H9 (cell line): Measurements from ENCODE around the gene PMPCB. TPM values are rescaled to one million over a fixed set of nuclear protein-coding genes. Genes with fewer than 3 reads are reported as not detected.
"Not testable (repeated sequence)": the region's sequence is repeated elsewhere in the genome, so short reads cannot be mapped to it uniquely, and the experiment has no call there.

ENCODE experiments used
- DNase-seq: peaks from one replicate; pipeline ENCODE4 v3.0.0-alpha.2; 2017
- H2AFZ ChIP-seq: one replicate; pipeline ENCODE4 v1.6.1; 2013; ENCODE audit warnings: mild to moderate bottlenecking, low read length, control low read depth, moderate library complexity
- H2AK5ac ChIP-seq: 2 replicates; pipeline ENCODE4 v1.6.1; 2013; ENCODE audit warnings: low read length, control low read depth, mixed read lengths; ENCODE audit not compliant: insufficient read length
- H2BK120ac ChIP-seq: one replicate; pipeline ENCODE4 v1.6.1; 2013; ENCODE audit warnings: low read depth, mild to moderate bottlenecking, low read length, control low read depth, inconsistent platforms; ENCODE audit not compliant: poor library complexity, severe bottlenecking
- H2BK12ac ChIP-seq: 2 replicates; pipeline ENCODE4 v1.6.1; 2013; ENCODE audit warnings: low read length, control low read depth, mixed read lengths, low read depth; ENCODE audit not compliant: insufficient read length
- H2BK15ac ChIP-seq: 2 replicates; pipeline ENCODE4 v1.6.1; 2013; ENCODE audit warnings: low read depth, low read length, control low read depth
- H2BK20ac ChIP-seq: one replicate; pipeline ENCODE4 v1.6.1; 2013; ENCODE audit warnings: low read depth, mild to moderate bottlenecking, low read length, control low read depth, inconsistent platforms; ENCODE audit not compliant: poor library complexity, severe bottlenecking
- H2BK5ac ChIP-seq: 2 replicates; pipeline ENCODE4 v1.6.1; 2013; ENCODE audit warnings: low read length, control low read depth, mixed read lengths; ENCODE audit not compliant: insufficient read length
- H3K14ac ChIP-seq: 2 replicates; pipeline ENCODE4 v1.6.1; 2013; ENCODE audit warnings: low read length, control low read depth; ENCODE audit not compliant: insufficient read depth
- H3K18ac ChIP-seq: 2 replicates; pipeline ENCODE4 v1.6.1; 2013; ENCODE audit warnings: low read depth, mild to moderate bottlenecking, mixed read lengths, low read length, control low read depth; ENCODE audit not compliant: insufficient read length
- H3K23ac ChIP-seq: 2 replicates; pipeline ENCODE4 v1.6.1; 2013; ENCODE audit warnings: low read length, control low read depth, mixed read lengths, low read depth; ENCODE audit not compliant: insufficient read length
- H3K23me2 ChIP-seq: 2 replicates; pipeline ENCODE4 v1.6.1; 2013; ENCODE audit warnings: low read depth, mild to moderate bottlenecking, mixed read lengths, low read length, control low read depth; ENCODE audit not compliant: insufficient read length, poor library complexity, severe bottlenecking
- H3K27ac ChIP-seq: 2 replicates; pipeline ENCODE4 v1.5.1; 2013; ENCODE audit warnings: low read length, control low read depth, mixed read lengths, low read depth; ENCODE audit not compliant: insufficient read length
- H3K27me3 ChIP-seq: 2 replicates; pipeline ENCODE4 v1.6.1; 2013; ENCODE audit warnings: low read length, control low read depth, inconsistent platforms; ENCODE audit not compliant: insufficient read depth
- H3K4ac ChIP-seq: 2 replicates; pipeline ENCODE4 v1.6.1; 2013; ENCODE audit warnings: low read depth, mild to moderate bottlenecking, control low read depth, inconsistent platforms, low read length, moderate library complexity
- H3K4me1 ChIP-seq: 2 replicates; pipeline ENCODE4 v1.6.1; 2013; ENCODE audit warnings: low read length, control low read depth, inconsistent platforms; ENCODE audit not compliant: insufficient read depth
- H3K4me2 ChIP-seq: 2 replicates; pipeline ENCODE4 v1.6.1; 2013; ENCODE audit warnings: low read length, control low read depth, mixed read lengths; ENCODE audit not compliant: insufficient read length, insufficient read depth
- H3K56ac ChIP-seq: 2 replicates; pipeline ENCODE4 v1.6.1; 2013; ENCODE audit warnings: low read depth, mild to moderate bottlenecking, mixed read lengths, low read length, control low read depth; ENCODE audit not compliant: insufficient read length
- H3K79me1 ChIP-seq: 2 replicates; pipeline ENCODE4 v1.6.1; 2013; ENCODE audit warnings: low read depth, mild to moderate bottlenecking, moderate library complexity, low read length, control low read depth, inconsistent platforms; ENCODE audit not compliant: insufficient read depth, poor library complexity, severe bottlenecking
- H3K79me2 ChIP-seq: 2 replicates; pipeline ENCODE4 v1.6.1; 2013; ENCODE audit warnings: low read length, control low read depth, inconsistent platforms; ENCODE audit not compliant: insufficient read depth
- H3K9ac ChIP-seq: 2 replicates; pipeline ENCODE4 v1.6.1; 2013; ENCODE audit warnings: low read length, control low read depth, mixed read lengths; ENCODE audit not compliant: insufficient read length; ENCODE audit errors: extremely low read depth
- H3K9me3 ChIP-seq: one replicate; pipeline ENCODE4 v1.6.1; 2013; ENCODE audit warnings: low read depth, low read length, inconsistent platforms; ENCODE audit not compliant: control insufficient read depth
- H3T11ph ChIP-seq: one replicate; pipeline ENCODE4 v1.6.1; 2013; ENCODE audit warnings: mild to moderate bottlenecking, low read length, control low read depth, inconsistent platforms
- H4K20me1 ChIP-seq: one replicate; pipeline ENCODE4 v1.6.1; 2013; ENCODE audit not compliant: control insufficient read depth, insufficient read length, insufficient read depth
- H4K5ac ChIP-seq: 2 replicates; pipeline ENCODE4 v1.6.1; 2013; ENCODE audit warnings: low read depth, mild to moderate bottlenecking, mixed read lengths, low read length, control low read depth; ENCODE audit not compliant: insufficient read length
- H4K8ac ChIP-seq: replicated peaks from 2 replicates; pipeline ENCODE4 v1.6.1; 2013; ENCODE audit warnings: low read length, control low read depth, mixed read lengths, low read depth; ENCODE audit not compliant: insufficient read length
- H4K91ac ChIP-seq: 2 replicates; pipeline ENCODE4 v1.6.1; 2013; ENCODE audit warnings: low read depth, mild to moderate bottlenecking, moderate library complexity, mixed read lengths, low read length, control low read depth; ENCODE audit not compliant: insufficient read length
- H3K27ac Mint-ChIP-seq, 3 experiments: 2 replicates in 2 of 3; 3 replicates in 1 of 3; pipeline ENCODE4 v1.8.0; 2020 to 2021; ENCODE audit warnings: mixed read lengths in 3 of 3, mild to moderate bottlenecking in 1 of 3, moderate library complexity in 1 of 3
- H3K27me3 Mint-ChIP-seq: 2 replicates; pipeline ENCODE4 v1.8.0; 2021; ENCODE audit warnings: low read depth, mild to moderate bottlenecking, moderate library complexity, mixed read lengths
- H3K36me3 Mint-ChIP-seq, 3 experiments: 2 replicates in 2 of 3; 3 replicates in 1 of 3; pipeline ENCODE4 v1.8.0; 2020 to 2021; ENCODE audit warnings: low read depth in 3 of 3, mixed read lengths in 3 of 3; ENCODE audit not compliant: insufficient read depth in 1 of 3
- H3K4me1 Mint-ChIP-seq, 2 experiments: 2 replicates each; pipeline ENCODE4 v1.8.0; 2020; ENCODE audit warnings: mixed read lengths in 2 of 2
- H3K4me3 Mint-ChIP-seq, 2 experiments: 2 replicates in 1 of 2; 3 replicates in 1 of 2; pipeline ENCODE4 v1.8.0; 2020 to 2021; ENCODE audit warnings: mild to moderate bottlenecking in 2 of 2, mixed read lengths in 2 of 2, moderate library complexity in 1 of 2
- H3K9me3 Mint-ChIP-seq, 2 experiments: 2 replicates in 1 of 2; 3 replicates in 1 of 2; pipeline ENCODE4 v1.8.0; 2020; ENCODE audit warnings: mild to moderate bottlenecking in 2 of 2, mixed read lengths in 2 of 2, moderate library complexity in 1 of 2
- WGBS: extraction: QIAGEN DNeasy Blood & Tissue Kit; methylation state at CpG from one replicate; pipeline ENCODE4 v1.1.7; 2013; ENCODE audit warnings: missing lambda C conversion rate, low lambda C conversion rate, mixed read lengths; ENCODE audit not compliant: insufficient read length; ENCODE audit errors: extremely low coverage; 5-methylcytosine and 5-hydroxymethylcytosine counted together
- total RNA-seq: library from RNA; stranded (reverse); gene quantifications from 2 replicates; pipeline ENCODE4 v1.2.1, GENCODE V29; 2021

The PMPCB gene
- total RNA-seq, 1 experiment from 2014 or later, result 90.6 TPM

GRCh38 chr7:103274867-103275266 lies 22.4 kb upstream of the PMPCB start:
- not testable (repeated sequence) for H3K9me3 ChIP-seq, H2AK5ac ChIP-seq, H3K23me2 ChIP-seq, H3K14ac ChIP-seq, H3K36me3 Mint-ChIP-seq, H3K4me1 ChIP-seq, H4K8ac ChIP-seq, H4K20me1 ChIP-seq, H3K27me3 ChIP-seq, H3K56ac ChIP-seq, H2BK20ac ChIP-seq, H2BK120ac ChIP-seq, H3K9ac ChIP-seq, H4K5ac ChIP-seq, H2BK15ac ChIP-seq, H3K18ac ChIP-seq, H2BK12ac ChIP-seq, H3K9me3 Mint-ChIP-seq, DNase-seq, H4K91ac ChIP-seq, H3K27ac Mint-ChIP-seq, H2BK5ac ChIP-seq, H2AFZ ChIP-seq, H3K4me1 Mint-ChIP-seq, H3K4ac ChIP-seq, H3K27ac ChIP-seq, H3T11ph ChIP-seq, H3K79me2 ChIP-seq, H3K79me1 ChIP-seq, H3K4me2 ChIP-seq, H3K23ac ChIP-seq, H3K4me3 Mint-ChIP-seq
- no CpG with 5 or more reads among the region's 24 CpGs for WGBS
- H3K27me3 Mint-ChIP-seq, result peaks cover 23% of the 10 kb centered on the region

- not testable (repeated sequence) for H2AK5ac ChIP-seq, H3K4me2 ChIP-seq, H3K27me3 ChIP-seq, H4K8ac ChIP-seq, DNase-seq, H4K5ac ChIP-seq, H3K56ac ChIP-seq, H3K27ac ChIP-seq, H4K91ac ChIP-seq, H2BK15ac ChIP-seq, H3K36me3 Mint-ChIP-seq, H3T11ph ChIP-seq, H4K20me1 ChIP-seq, H3K9me3 ChIP-seq, H2AFZ ChIP-seq, H3K23ac ChIP-seq, H3K79me2 ChIP-seq, H2BK5ac ChIP-seq, H3K9me3 Mint-ChIP-seq, H3K18ac ChIP-seq, H3K9ac ChIP-seq, H3K27ac Mint-ChIP-seq, H2BK20ac ChIP-seq, H3K4me3 Mint-ChIP-seq, H2BK120ac ChIP-seq, H3K4me1 ChIP-seq, H3K79me1 ChIP-seq, H2BK12ac ChIP-seq, H3K4ac ChIP-seq, H3K23me2 ChIP-seq, H3K14ac ChIP-seq
- Mint-ChIP-seq H3K4me1 (peaks cover 11 to 15% of the 10 kb centered on the region in 2 experiments), H3K27me3 (peaks cover 51% of the 10 kb centered on the region)
- WGBS, result no CpG with 5 or more reads among the region's 2 CpGs
These were observed 19.0 kb upstream of the PMPCB start for GRCh38 chr7:103278195-103278594.
